ENCODE data around the gene EFCAB11.

GRCh38 chr14:89963288-89963978, 8.9 kb upstream of the EFCAB11 start:
- TF ChIP-seq FOXJ3 (CRISPR knock-in tag; IDR thresholded peaks at IDR 0.05; ENCODE audit: borderline replicate concordance) (no peak), CTCF (IDR thresholded peaks at IDR 0.05) (no peak), HMGXB4 (CRISPR knock-in tag; IDR thresholded peaks at IDR 0.05) (no peak), ATF2 (CRISPR knock-in tag; IDR thresholded peaks at IDR 0.05; ENCODE audit: borderline replicate concordance, low read depth) (no peak), MAX (CRISPR knock-in tag; IDR thresholded peaks at IDR 0.05) (no peak), NR2C2 (CRISPR knock-in tag; IDR thresholded peaks at IDR 0.05) (no peak), ESRRA (CRISPR knock-in tag; IDR thresholded peaks at IDR 0.05; ENCODE audit: borderline replicate concordance) (no peak), ATF6 (CRISPR knock-in tag; IDR thresholded peaks at IDR 0.05) (no peak), ZNF512 (CRISPR knock-in tag; IDR thresholded peaks at IDR 0.05; ENCODE audit: borderline replicate concordance) (no peak)
